Activated CD4-positive, alpha-beta T cell treated with anti-CD3 and anti-CD28 coated beads, Interleukin-2, Interleukin-4, amounts not matched to agents 100 ng/mL and 50 ng/mL, durations not matched to agents 16 hours and 8 hours (primary cell): ENCODE results near the gene TBC1D2.
"Not testable (repeated sequence)": the region's sequence is repeated elsewhere in the genome, so short reads cannot be mapped to it uniquely, and the experiment has no call there.

Experiments used
- DNase-seq: peaks from one replicate; pipeline ENCODE4 v3.0.0-alpha.2; 2020; ENCODE audit warnings: low spot score

The TBC1D2 gene

GRCh38 chr9:98191671-98192502 lies 63.6 kb downstream of the TBC1D2 start:
- DNase-seq: no peak

GRCh38 chr9:98191181-98191608 lies 64.3 kb downstream of the TBC1D2 start:
- DNase-seq: no peak

DNA sequence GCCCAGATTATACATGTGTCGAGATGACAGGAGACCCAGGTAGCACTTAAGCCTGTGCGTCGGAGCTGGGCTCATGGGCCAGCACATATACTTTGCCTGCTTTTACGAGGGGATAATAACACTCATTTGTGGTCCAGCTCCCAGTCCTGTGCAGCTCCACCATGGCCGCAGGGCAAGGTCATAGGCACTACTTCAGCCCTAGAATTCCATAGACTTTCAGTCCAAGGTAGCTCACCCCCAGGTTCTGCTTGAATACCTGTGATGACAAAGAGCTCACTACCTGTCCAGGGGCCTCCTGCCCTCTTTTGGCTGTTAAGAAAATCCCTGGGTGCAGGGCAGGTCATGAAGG lies 64.7 kb downstream of the TBC1D2 start:
- DNase-seq: no peak

DNA sequence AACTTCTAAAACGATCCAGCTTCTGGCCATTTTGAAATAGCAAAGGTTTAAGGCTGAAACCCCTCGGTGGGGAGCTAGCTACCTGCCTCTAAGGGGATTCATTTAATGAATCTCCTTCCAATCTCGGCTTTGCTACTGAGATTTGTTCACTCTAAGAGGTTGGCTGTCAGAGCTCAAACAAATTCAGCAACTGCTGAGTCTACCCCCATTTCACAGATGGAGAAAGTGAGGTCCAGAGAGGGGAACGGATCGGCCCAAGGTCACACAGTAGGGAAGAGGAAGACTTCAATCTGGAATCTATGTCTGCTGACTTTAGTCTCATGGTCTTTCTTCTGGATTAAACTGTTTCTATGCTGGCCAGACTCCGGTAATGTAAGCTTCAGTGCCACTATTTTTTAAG lies 66.0 kb downstream of the TBC1D2 start:
- no peak for DNase-seq

DNA sequence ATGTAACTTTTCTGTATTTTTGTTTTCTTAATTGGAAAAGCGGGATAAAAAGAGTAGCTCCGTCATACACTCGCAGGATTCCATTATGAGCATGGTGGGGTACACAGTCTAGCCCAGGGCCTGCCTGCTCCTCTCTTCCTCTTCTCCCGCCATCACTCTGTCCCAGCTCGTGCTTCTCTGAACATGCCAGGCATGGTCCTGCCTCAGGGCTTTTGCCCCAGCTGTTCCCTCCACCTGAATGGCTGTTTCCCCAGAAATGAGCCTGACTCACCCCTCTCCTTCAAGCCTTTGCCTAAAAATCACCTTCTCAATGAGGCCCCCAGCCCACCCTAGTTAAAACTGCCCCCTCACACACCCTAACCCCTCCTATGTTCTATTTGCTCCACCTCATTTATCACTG lies 67.5 kb downstream of the TBC1D2 start:
- DNase-seq: no peak

DNA sequence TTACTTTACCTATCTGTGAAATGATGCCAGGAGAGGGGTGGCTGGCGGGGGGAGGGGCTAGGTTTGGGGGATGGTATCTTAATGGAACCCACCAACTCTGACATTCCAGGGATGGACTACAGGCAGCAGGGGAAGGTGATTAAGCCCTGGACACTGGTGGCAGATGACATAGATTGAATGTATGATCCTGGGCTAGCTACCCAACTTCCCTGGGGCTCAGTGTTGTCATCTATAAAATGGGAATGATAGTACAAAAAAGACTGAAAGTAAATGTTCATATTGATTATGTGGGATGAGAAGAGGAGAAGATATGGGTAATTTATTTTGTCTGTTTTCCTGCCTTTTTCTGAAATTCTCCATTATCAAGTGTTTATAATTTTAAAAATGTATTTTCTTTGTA lies 69.2 kb downstream of the TBC1D2 start:
- DNase-seq: no peak

- DNase-seq: no peak
Measured at GRCh38 chr9:98185611-98186171, 69.8 kb downstream of the TBC1D2 start.

DNA sequence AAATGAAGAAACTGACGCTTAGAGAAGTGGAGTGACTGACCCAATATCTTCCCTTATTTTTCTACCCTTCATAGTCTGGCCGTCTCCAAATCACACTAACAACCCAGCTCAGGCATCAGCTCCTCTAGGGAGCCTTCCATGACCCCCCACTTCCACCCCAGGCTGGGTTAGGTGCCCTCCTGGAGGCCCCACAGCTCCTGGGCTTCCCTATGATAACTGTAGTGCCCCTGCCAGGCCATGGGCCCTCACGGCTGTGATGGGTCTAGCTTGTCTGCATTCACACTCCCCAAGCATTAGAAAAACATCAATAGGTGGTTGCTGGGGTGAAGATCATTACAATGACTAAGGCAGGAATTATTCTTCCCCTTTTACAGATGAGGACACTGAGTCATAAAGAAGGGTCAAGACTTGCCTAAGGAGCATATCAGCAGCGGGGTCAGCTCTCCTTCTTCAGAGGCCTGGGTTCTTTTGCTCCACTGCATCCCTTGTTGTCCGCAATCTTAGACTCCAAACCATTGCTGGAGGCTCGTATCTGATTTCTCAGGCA lies 70.4 kb downstream of the TBC1D2 start:
- no peak for DNase-seq

DNA sequence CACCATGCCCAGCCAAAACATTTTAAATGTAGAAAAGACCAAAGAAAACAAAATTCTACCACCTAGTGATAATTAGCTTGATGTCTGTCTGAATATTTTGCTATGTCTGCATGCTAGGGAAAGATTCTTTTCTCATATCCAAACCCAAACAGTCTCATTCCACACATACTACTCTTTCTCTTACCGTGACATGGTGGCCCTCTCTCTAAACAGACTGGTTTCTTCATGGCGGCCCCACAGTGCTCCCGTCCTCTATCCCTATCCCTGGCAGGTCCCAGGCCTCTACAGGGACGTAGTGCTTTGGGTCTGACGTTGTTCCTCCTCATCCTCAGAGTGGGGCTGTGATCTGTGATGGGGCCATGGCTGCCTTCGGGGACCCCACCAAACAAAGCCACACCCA lies 71.1 kb downstream of the TBC1D2 start:
- no peak for DNase-seq

GRCh38 chr9:98182889-98183599 lies 72.4 kb downstream of the TBC1D2 start:
- DNase-seq: no peak

DNA sequence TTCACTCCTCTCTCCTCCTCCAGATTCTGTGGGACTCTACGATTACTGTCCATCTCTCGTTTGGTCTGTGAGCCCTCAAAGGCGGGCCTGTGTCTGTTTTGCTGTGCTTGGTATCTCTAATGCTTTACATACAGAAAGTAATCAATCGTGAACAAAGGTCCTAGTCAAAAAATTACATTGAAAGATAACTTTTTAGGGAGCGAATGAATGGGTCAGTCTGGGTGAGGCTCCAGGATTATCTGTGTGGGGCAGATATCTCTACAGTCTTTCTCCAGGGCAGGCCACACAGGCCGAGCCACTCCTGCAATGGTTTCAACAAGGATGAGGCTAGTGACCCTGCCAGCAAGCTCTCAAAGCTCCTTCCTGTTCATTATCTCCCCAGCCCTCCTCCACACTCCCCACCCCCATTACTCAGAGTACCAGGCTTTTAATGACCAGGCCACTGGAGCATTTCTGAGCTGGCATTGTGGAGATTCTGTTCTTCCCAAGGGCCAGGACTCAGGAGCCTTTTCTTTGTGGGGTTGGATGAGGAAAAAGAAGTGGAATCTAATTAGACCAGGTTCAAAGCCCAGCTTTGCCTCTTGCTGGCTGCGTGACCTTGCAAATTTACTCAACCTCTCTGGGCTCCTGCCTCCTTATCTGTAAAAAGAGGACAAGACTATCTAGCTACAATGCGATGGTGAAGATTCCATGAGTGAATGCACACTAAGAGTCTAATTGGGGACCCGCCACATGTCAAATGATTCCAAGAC lies 73.2 kb downstream of the TBC1D2 start:
- no peak for DNase-seq

- no peak for DNase-seq
Measured at GRCh38 chr9:98181746-98182068, 73.7 kb downstream of the TBC1D2 start.

DNA sequence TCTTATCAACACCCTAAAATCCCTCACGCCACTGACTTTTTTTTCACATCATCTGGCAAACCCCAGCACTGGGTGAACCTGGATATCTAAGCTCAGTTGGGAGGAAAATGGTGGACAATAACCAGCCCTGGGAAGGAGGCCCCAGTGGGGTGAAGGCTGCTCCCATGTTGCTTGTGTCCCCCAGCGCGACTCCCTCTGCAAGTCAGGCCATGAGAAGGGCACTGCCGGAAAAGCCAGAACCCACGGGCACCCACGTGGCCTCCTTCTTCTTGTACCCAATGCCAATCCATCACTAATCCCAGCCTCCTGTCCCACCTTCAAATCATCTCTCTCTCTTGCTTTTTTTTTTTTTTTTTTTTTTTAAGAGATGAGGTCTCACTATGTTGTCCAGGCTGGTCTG lies 74.5 kb downstream of the TBC1D2 start:
- no peak for DNase-seq

DNA sequence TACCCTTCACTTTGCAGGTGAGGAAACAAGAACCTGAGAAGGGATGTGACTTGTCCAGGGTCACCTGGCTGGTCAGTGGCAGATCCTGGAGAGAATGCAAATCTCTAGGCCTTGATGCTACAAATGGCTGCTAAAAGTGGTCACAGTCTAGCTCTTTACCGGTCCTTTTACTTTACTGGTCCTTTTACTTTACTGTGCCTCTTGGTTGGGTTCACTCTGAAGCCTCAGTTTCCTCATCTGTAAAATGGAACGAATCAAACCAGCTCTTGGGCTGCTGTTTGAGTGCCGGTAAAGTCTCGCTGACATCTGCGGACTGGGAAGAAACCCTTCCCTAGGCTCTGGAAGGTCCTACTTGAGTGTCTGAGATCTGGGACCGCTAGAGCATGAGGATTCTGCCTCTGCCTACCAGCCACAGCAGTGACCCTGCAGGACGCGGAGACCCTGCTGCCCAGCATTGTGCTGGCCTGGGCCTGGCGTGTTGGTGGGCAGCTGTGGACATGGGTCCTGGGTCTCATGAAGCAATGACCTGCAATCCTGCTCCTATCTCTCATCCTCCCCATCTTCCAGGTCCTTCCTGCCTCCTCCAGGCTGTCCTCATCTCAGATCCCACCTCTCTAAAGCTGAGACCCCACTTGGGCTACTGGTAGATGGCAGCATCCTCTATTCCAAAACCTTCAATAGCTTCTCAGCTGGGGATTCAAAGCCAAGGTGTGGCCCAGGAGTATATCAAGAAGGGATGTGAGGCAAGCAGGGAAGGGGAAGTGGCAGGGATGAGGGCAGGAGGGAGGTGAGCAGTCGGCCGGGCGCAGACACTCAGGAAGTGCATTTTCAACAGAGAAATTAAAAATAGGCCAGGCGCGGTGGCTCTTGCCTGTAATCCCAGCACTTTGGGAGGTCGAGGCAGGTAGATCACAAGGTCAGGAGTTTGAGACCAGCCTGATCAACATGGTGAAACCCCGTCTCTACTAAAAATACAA lies 76.3 kb downstream of the TBC1D2 start:
- DNase-seq: no peak

- no peak for DNase-seq
Measured at GRCh38 chr9:98176391-98177259, 78.8 kb downstream of the TBC1D2 start.

DNA sequence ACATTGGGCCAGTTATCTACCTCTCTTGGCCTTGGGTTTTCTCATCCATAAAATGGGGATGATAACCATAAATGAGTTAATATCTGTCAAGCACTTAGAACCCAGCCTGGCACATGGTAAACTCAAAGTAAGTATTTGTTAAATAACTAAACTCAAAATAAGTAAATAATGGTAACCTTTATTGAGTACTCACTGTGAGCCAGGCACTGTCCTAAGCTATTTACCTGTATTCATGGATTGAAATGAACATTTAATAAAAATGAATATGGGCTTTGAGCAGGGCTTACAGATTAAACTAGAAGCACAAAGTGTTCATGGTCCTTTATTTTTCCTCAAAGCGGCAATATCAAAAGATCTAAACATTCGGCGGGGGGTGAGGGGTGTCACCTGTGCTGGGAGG lies 79.7 kb downstream of the TBC1D2 start:
- DNase-seq: no peak

GRCh38 chr9:98175028-98175569 lies 80.3 kb downstream of the TBC1D2 start:
- no peak for DNase-seq

GRCh38 chr9:98174502-98174918 lies 80.9 kb downstream of the TBC1D2 start:
- DNase-seq: not testable (repeated sequence)

DNA sequence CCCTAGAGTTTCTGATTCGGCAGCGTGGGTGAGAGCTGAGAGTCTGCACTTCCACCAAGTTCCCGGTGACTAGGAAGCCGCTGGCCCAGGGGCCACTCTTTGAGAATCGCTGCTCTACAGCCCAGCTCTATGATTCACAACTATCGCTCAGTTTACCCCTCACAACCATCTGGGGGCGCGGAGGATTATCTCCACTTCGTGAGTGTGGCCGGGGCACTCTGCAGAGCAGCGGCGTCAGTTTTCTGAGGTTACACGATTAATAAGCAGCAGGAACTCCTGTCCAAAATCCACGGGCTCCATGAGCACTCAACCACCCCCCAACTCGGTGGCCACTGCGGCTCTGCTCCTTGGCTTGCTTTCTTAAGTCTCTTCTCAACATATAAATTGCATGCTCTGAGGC lies 82.3 kb downstream of the TBC1D2 start:
- DNase-seq: no peak

DNA sequence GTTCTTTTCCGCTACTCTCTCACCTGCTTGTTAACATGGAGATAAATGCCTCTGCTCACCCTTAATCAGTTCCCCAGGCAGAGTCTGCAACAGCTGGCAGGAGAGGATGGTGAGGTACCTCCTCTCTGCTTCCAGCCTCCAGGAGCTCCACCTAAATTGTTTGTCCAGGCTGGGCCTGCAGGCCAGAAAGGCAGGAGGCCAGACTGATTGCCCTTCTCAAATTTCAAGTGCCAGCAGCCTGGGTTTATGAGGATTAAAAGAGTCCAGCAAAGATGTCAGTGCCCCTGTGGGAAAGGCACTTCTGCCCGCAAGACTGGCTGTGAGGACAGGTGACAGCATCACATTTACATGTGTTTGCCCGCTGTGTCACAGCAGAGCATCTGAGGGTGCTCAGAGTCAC lies 82.8 kb downstream of the TBC1D2 start:
- DNase-seq: no peak
